ENCODE results near the gene CFB.

GRCh38 chr6:31966506-31966905 is 20.6 kb downstream of the CFB start:
- TF ChIP-seq CTCF (conservative IDR thresholded peaks at IDR 0.05; ENCODE audit: low read depth, low read length) (no peak), EZH2 (IDR thresholded peaks at IDR 0.05; ENCODE audit: low read length, unreplicated experiment) (no peak)
